Measurements from ENCODE around the gene CRYM.

The CRYM gene

DNA sequence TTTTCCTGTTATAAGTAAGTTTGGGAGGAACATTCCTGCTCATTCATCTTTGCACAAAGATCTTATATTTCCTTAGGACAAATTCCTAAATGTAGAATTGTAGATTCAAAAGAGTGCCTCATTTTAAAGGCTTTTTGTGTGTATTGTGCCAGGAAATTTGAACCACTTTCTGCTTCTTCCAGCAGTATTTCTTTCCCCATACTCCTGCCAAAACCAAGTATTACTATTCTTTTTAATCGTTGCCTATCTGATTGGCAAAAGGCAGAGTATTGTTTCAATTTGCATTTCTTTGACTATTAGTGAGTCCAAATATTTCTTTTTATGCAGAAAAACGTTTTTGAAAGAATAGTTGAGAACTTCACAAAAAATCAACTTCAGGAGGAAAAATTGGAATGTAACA is 35.3 kb downstream of the CRYM start:
- no peak for DNase-seq

DNA sequence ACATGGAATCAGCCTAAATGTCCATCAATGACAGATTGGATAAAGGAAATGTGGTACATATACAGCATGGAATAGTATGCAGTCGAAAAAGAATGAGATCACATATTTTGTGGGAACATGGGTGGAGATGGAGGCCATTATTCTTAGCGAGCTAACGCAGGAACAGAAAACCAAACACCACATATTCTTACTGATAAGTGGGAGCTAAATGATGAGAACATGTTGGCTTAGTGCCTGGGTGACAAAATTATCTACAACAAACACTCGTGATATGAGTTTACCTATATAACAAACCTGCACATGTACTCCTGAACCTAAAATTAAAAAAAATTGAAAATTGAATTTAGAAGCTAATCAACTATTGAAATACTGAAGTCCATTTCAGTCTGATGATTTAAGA is 38.4 kb downstream of the CRYM start:
- no peak for DNase-seq

DNA sequence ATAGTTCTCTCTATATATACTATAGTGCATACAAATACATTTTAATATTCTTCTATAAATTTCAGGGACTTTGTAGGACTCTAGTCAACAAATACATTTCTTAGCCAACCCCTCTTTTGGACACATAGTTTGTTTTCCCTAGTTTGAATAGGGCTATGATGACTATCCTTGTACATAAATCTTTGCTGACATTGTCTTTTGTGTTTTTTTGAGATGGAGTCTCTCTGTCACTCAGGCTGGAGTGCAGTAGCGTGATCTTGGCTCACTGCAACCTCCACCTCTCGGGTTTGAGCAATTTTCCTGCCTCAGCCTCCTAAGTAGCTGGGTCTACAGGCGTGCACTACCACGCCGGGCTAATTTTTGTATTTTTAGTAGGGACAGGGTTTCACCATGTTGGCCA is 41.3 kb downstream of the CRYM start:
- DNase-seq, result no peak

DNA sequence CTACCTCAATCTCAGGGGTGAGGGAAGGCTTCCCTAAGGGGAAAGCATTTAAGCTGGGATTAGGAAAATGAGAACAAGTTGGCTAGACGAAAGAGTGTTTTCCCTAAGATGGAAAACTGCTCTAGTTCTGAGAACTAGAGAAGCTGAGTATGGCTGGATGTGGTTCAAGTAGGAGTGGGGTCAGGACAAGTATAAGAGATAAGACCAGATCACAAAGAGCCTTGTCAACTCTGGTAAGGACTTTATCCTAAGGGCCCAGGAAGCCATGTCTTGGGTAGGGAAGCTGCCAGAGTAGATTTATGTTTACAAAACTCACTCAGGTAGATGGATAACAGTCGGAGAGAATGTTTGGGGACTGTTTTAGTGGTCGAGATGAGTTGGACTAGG is 42.9 kb downstream of the CRYM start:
- DNase-seq, result no peak

DNA sequence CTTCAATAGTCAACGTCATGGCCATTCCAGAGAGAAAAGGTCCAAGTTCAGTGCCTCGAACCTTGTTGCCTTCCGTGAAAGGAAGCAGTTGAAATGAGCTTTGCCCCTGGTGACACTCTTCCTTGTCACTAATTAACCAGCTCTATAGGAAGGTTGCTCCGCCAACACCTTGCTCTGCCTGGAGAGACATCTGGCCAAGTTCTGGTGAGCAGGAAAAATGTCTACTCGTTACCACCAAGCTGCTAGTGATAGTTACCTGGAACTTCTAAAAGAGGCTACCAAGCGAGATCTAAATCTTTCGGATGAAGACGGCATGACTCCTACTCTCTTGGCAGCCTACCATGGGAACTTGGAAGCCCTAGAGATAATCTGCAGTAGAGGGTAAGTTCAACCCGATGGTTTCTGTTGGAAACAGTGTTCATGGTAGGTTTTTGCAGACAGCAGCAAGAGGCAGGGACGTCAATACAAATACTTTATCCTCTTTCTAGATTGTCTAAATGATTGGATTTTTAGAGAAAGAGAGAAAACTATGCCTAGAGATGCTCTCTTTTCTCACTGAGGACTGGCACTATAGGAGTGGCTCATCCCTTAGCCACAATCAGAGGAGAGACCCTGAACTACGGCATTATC is 44.5 kb downstream of the CRYM start, which contains the start of gene ANKS4B:
Gene ANKS4B, plus strand, starts transcription at position 179 of the 630 bp plus-strand sequence. Its CDS starts 39 bp downstream, at position 218.
- DNase-seq, result no peak

DNA sequence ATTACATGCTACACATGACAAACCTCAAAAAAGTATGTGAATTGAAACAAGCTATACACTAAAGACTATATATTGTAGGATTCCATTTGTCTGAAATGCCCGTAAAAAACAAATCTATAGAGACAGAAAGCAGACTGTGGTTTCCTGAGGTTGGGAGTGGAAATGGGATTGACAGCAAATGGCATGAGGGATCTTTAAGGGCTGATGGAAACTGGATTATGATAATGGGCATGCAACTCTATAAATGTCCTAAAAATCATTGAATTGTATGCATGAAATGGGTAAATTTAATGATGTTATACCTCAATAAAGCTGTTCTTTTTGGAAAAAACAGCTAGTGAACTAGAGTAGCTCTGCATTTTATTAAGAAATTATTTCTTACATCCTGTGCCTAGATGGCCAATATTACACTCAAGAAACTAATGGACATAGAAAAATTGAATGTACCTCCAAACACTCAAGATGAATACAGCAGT is 45.0 kb downstream of the CRYM start:
- no peak for DNase-seq

DNA sequence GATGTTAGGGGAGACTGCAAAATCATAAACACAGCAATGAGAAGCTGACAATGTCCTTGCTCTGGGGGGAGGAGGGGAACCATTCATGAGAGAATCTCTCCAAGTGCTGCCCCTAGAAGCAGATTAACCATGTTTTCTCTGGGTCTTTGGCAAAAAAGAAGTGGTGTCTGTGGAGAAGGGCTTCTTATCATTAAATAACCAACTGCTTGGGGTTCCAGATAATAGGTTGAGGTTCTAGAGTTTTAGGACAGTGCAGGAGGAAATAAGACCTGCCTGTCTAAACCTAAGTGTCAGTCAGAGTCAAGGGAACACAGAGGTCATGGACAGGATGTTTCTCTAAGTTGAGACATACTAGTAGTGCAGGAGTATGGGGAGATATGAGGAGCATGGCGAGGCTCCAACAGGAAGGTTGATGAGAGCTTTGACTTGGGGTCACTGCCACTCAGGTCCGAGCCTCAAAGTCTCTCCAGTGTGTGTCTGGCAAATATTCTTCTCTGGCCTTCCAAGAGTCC is 49.7 kb downstream of the CRYM start:
- no peak for DNase-seq

DNA sequence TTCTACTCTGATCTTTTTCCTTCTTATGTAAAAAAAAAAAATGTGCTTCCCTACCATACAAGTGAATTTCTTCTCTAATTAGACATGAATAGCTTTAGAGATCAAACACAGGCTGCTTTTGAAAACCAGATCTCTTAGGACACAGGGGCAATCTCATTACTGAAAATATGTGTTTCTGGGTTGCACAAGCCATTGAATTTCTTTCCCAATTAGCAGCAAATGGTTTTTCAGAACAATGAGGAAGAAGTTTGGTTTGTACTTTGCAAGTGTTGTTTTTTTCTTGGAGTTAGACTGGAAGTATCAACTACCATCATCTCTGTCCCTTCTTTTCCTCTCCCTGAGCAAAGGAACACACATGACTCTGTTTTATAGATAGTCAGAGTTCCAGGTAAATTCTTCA is 50.2 kb downstream of the CRYM start:
- DNase-seq, result no peak

DNA sequence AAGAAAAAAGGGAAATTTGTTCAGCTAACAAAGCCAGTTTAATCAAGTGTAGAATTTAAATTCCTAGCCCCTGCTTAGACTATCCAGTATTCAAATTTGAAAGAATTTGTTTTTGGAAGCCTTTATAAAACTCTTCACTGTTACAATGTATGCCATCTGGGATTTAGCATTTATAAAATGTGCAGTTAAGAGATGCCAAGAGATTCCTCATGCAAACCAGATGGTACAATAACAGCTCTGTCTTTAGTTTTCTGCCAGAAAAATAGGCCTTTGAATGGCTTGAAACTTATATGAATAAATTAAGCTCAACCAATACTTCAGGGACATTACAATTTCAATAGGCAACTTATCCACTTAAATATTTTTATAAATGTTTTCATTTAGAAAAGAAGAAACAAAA is 51.3 kb downstream of the CRYM start:
- no peak for DNase-seq

DNA sequence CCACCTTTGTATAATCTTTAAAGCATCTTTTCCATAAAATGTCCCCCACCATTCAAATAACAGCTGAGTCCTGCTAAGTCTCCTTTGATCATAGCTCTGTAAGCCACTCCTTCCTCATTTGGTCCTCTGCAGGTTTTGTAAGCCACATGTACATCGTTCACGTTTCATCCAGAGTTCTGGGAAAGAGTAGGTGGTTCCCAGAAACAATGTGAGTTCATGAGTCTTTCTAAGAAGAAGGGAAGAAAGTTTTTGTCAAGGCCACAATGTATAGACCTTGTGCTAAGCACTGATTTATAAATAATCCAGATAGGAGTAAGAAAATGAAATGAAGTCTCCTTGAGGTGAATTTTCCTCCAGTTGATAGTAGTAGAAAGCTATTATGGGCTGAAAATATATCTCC is 53.3 kb downstream of the CRYM start:
- DNase-seq, result no peak

DNA sequence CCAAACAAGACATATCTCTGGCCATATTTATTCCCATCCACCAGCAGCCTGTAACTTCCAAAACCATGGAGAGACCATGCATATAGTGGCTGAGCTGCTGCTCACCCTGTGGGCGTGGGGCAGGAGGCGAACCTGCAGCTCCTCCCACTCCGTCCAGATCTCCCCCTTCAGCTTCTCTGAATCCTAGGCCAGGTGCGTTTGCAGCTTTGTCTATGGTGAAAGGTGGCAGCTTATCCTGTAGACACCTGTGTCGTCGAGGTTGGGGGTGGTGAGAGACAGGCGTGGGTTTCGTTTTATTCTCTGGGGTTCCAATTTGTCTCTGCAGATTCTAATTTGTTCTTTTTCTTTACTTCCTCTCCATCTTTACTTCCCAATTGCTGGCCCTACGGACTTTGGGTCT is 54.3 kb downstream of the CRYM start:
- no peak for DNase-seq

DNA sequence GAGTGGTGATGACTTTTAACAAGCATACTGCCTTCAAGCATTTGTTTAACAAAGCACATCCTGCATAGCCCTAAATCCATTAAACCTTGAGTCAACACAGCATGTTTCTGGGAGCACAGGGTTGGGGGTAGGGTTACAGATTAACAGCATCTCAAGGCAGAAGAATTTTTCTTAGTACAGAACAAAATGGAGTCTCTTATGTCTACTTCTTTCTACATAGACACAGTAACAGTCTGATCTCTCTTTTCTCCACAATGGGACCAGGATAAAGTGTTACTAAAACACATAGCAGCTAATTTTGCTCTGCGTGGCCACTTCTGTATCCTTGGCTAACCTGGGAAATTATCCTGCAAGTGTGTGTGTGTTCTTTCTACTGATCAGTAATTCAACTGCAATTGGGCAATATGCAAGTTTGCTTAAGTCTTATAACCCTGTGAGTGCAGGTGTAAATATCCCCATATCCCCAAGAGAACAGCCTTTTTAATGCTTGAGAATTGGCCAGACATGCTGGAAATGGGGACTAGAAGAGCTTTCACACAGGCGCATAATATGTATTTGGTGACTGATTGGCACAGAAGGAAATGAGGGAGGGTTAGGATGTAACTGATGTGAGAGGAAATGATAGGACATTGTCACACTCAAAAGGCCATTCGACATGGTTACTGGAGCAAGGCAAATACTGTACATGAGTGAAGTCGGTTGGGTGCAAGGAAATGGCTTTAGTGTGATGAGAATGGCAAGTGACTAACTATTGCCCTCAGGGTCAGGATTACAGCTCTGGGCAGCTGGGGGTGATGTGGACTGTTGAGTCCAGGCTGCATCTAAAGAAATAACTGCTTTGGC is 55.4 kb downstream of the CRYM start:
- no peak for DNase-seq

DNA sequence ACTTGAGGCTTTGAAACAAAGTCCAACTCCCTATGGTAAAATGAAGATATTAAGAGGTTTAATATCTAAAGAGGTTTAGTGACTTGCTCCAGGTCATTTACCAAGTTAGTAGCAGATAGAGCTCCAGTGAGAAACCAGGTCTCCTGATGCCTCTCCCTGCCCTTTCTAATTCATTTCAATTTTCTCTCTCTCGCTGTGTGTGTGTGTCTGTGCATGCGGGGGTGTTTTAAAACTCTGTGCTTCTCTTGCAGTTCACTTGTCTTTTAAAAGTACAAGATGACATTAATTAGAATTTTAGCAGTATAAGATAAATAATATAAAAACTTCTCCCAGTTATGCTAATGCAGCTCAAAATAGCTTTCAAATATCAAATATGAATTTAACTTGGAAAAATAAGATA is 58.5 kb downstream of the CRYM start:
- DNase-seq, result no peak

DNA sequence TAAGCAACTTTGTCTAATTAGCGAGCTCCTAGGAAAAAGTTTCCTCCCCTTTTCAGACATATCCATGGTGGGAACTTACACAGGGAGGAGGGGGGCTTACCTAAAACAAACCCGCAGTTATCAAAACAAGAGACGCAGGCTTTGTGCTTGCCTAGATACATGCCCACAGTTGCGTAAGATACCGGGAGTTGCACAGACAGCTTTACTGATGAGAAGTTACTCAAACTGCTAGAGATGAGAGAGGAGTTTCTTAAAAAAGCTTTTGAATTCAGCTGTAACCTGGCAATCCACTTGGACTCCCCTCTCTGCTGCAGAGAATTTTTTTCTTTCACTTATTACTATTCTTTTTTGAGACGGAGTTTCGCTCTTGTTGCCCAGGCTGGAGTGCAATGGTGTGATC is 59.9 kb downstream of the CRYM start:
- no peak for DNase-seq

DNA sequence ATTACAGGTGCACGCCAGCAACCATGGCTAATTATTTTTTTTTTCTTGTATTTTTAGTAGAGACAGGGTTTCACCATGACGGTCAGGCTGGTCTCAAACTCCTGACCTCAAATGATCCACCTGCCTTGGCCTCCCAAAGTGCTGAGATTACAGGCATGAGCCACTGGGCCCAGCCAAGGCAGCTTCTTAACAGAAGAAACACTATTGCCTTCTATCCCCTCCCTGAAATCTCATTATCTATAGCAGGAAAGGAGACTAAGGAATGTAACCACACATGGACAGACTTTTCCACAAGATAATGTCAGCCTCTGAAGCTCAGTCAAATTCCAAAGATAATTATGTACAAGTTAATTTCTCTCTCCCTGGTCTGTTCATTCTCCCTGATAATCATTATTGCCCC is 61.0 kb downstream of the CRYM start:
- DNase-seq, result no peak

DNA sequence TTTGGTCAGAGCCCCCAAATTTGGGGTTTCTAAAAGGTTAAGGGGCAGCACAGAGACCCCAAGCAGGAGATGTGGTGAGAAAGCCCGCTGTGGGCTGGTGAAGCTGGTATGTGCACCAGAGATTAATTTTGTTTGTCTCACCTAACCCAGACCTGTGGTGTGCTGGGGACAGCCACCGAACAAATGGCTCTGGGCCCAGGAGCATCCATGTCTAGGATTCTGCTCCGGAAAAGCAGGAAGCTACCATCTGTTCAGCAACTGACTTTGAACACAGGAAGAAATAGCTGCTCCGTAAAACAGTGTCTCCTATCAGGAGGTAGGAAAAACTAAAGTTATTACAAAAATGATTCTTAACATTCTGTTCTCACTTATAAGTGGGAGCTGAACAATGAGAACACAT is 64.0 kb downstream of the CRYM start:
- DNase-seq, result no peak

DNA sequence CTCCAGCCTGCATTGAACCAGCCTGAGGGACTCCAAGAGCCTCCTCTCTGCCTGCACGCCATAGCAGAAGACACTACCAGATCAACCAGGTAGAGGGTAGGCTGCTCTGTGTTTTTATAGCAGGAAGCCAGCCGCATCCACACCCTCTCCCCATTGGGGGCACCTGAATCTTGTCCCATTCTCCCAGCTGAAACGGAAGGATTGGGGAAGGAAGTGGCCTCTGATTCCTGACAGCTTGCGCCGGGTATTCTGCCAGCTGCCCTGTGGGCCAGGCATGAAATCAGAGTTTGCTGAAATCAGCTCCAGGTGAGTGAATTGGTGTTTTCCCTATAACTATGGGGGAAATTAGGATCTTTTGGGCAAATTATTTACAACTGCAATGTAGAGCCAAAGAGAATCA is 66.6 kb downstream of the CRYM start, which contains the start of gene ZP2:
Gene ZP2, minus strand, starts transcription at position 89 of the 400 bp plus-strand sequence. Its CDS starts 27 bp downstream, at position 62.
- DNase-seq, result no peak
